HepG2 (cell line): Measurements from ENCODE around the gene SNX9. TPM values are rescaled to one million over a fixed set of nuclear protein-coding genes. Genes with fewer than 3 reads are reported as not detected.
A peak's percentile ranks its signal among the peaks of the same experiment; 100 is the strongest.

Source experiments
- MED8 ChIP-seq: sonication (generic); formaldehyde crosslinking; IDR thresholded peaks from 2 replicates; pipeline ENCODE4 v1.8.1; 2023; ENCODE audit warnings: mild to moderate bottlenecking, missing genetic modification reagents; ENCODE audit not compliant: insufficient replicate concordance
- NBN ChIP-seq: fragments of 450-650 bp; conservative IDR thresholded peaks from 2 replicates; pipeline ENCODE4 v1.6.1; 2017
- PAF1 ChIP-seq: IDR thresholded peaks from 2 replicates; pipeline ENCODE4 v1.6.1; 2016; ENCODE audit warnings: missing genetic modification reagents, missing compliant biosample characterization
- PTBP1 ChIP-seq: fragments of 200-400 bp; formaldehyde crosslinking; IDR thresholded peaks from 2 replicates; pipeline ENCODE4 v1.6.1; 2018; ENCODE audit warnings: low read length, low read depth; ENCODE audit not compliant: poor library complexity, severe bottlenecking
- SALL2 ChIP-seq: sonication (generic); formaldehyde crosslinking; IDR thresholded peaks from 2 replicates; pipeline ENCODE4 v1.8.1; 2023; ENCODE audit warnings: mild to moderate bottlenecking, missing genetic modification reagents, inconsistent platforms
- TRIM24 ChIP-seq: sonication (generic); formaldehyde crosslinking; IDR thresholded peaks from 2 replicates; pipeline ENCODE4 v1.8.0; 2022; ENCODE audit warnings: mild to moderate bottlenecking, missing genetic modification reagents
- ZFP41 ChIP-seq: sonication (generic); formaldehyde crosslinking; IDR thresholded peaks from 2 replicates; pipeline ENCODE4 v1.4.0; 2020; ENCODE audit warnings: mild to moderate bottlenecking, missing genetic modification reagents, borderline replicate concordance
- ZNF225 ChIP-seq: sonication (generic); formaldehyde crosslinking; IDR thresholded peaks from 2 replicates; pipeline ENCODE4 v1.4.0; 2020; ENCODE audit warnings: mild to moderate bottlenecking, missing genetic modification reagents
- ZNF337 ChIP-seq: sonication (generic); formaldehyde crosslinking; IDR thresholded peaks from 2 replicates; pipeline ENCODE4 v1.5.1; 2020; ENCODE audit warnings: missing genetic modification reagents, low read depth, mild to moderate bottlenecking, borderline replicate concordance
- ZNF350 ChIP-seq: sonication (generic); formaldehyde crosslinking; IDR thresholded peaks from 2 replicates; pipeline ENCODE4 v1.4.0; 2020; ENCODE audit warnings: mild to moderate bottlenecking, low read depth, missing genetic modification reagents, borderline replicate concordance
- ZNF367 ChIP-seq: sonication (generic); formaldehyde crosslinking; IDR thresholded peaks from 2 replicates; pipeline ENCODE4 v1.4.0; 2020; ENCODE audit warnings: missing genetic modification reagents, borderline replicate concordance
- ZNF44 ChIP-seq: sonication (generic); formaldehyde crosslinking; IDR thresholded peaks from 2 replicates; pipeline ENCODE4 v1.5.1; 2020; ENCODE audit warnings: mild to moderate bottlenecking, missing genetic modification reagents
- ZNF441 ChIP-seq: sonication (generic); formaldehyde crosslinking; IDR thresholded peaks from 2 replicates; pipeline ENCODE4 v1.7.0; 2021; ENCODE audit warnings: missing genetic modification reagents, borderline replicate concordance
- ZNF510 ChIP-seq: sonication (generic); formaldehyde crosslinking; IDR thresholded peaks from 2 replicates; pipeline ENCODE4 v1.4.0; 2020; ENCODE audit warnings: low read depth, mild to moderate bottlenecking, missing genetic modification reagents
- ZNF761 ChIP-seq: sonication (generic); formaldehyde crosslinking; conservative IDR thresholded peaks from 2 replicates; pipeline ENCODE4 v1.4.0; 2020; ENCODE audit warnings: mild to moderate bottlenecking, missing genetic modification reagents
- polyA plus RNA-seq, 8 experiments: library from polyadenylated mRNA; depleted of rRNA in 3 of 8; stranded (reverse) in 7 of 8; unstranded in 1 of 8; fragments of >200 nt; fragmentation: Illumina TruSeq in 4 of 8; extraction: Trizol in 4 of 8; gene quantifications; 2 replicates each; pipeline versions ENCODE4 v1.2.1 to v1.2.3, GENCODE V29; 2011 to 2016; ENCODE audit warnings: low read depth in 4 of 8, missing spikeins in 1 of 8, mixed read lengths in 1 of 8; ENCODE audit not compliant: insufficient read depth in 1 of 8
- total RNA-seq, 5 experiments: library from RNA; depleted of rRNA; stranded (reverse); fragments of >200 nt; fragmentation: Illumina TruSeq; extraction: Trizol; gene quantifications; 2 replicates each; pipeline ENCODE4 v1.2.3, GENCODE V29; 2016; ENCODE audit warnings: low read depth in 1 of 5
- TF ChIP-seq, protein P1 (sequence below): sonication (generic); formaldehyde crosslinking; IDR thresholded peaks from 2 replicates; pipeline ENCODE4 v1.4.0; 2020; ENCODE audit warnings: missing genetic modification reagents
- TF ChIP-seq, protein P2 (sequence below): sonication (generic); formaldehyde crosslinking; IDR thresholded peaks from 2 replicates; pipeline ENCODE4 v1.4.0; 2020; ENCODE audit warnings: missing genetic modification reagents, borderline replicate concordance
- TF ChIP-seq, protein P3 (sequence below): sonication (generic); formaldehyde crosslinking; conservative IDR thresholded peaks from 2 replicates; pipeline ENCODE4 v1.5.0; 2020; ENCODE audit warnings: missing genetic modification reagents
- TF ChIP-seq, protein P4 (sequence below): sonication (generic); formaldehyde crosslinking; IDR thresholded peaks from 2 replicates; pipeline ENCODE4 v1.8.1; 2023; ENCODE audit warnings: mild to moderate bottlenecking, missing genetic modification reagents

SNX9 gene
- total and polyA plus RNA-seq, 2 of the 13 experiments (the other 11 are each of a cell fraction or from before 2014, with no cell fraction given): 21.9 to 36.0 TPM

DNA sequence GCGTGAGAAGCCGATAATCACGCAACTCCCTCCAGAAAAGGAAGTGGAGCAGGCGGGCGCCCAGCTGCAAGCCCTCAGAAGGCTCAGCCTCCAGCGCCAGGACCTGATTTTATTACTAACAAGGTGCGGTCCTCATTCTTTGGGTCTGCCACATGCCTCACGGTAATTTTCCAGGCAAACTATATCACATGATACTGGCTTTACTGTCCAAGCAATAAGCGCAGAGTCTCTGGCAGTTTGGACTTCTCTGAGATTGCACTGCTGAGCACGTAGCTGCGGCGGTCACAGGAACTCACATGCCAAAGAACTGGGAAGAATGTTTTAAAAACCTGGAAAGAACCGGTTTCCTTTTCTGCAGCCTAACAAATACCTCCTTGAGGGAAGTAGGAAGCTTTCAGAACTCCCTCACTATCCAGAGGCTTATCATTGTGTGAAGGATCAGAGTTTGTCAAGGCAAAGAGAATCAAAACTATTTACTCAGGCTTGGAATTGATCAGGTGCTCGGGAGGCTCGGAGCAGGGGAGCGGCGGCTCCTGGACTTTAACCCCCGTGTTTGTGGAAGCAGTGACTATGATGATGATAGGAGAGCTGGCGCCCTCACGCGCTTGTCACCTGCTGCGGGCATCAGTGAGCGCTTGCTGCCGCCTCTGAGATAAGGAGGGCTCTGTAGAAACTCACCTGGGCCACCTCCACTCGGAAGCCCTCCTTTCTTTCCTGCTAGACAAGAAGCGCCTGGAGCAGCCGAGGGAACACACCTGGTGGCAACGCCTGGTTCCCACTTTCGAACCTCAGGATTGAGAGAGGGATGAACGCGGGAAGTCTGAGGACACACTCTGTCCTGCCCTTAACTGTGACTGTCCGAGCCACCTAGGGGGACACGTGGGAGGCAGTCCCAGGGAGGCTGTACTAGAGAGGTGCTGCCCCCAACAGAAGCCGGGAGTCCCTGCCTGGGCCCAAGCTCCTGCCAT lies 131.4 kb downstream of the SNX9 start (continued):
- TF ChIP-seq ZNF350 (CRISPR knock-in tag) (peak; percentile 92), PAF1 (CRISPR knock-in tag) (no peak), ZNF761 (CRISPR knock-in tag) (0 out of 2 replicates have a peak, but pooled peaks have one; percentile 83), TRIM24 (CRISPR knock-in tag) (no peak), MED8 (CRISPR knock-in tag) (no peak), ZNF337 (CRISPR knock-in tag) (no peak), ZNF441 (CRISPR knock-in tag) (peak; percentile 44; the same call in 1 of the 2 replicates), SALL2 (no peak; the same call in 1 of the 2 replicates), ZFP41 (CRISPR knock-in tag) (no peak), ZNF44 (no peak), ZNF225 (CRISPR knock-in tag) (no peak), ZNF510 (CRISPR knock-in tag) (0 out of 2 replicates have a peak, but pooled peaks have one; percentile 85), PTBP1 (peak; percentile 85), ZNF367 (no peak), NBN (no peak)
- TF ChIP-seq, protein P1, sequence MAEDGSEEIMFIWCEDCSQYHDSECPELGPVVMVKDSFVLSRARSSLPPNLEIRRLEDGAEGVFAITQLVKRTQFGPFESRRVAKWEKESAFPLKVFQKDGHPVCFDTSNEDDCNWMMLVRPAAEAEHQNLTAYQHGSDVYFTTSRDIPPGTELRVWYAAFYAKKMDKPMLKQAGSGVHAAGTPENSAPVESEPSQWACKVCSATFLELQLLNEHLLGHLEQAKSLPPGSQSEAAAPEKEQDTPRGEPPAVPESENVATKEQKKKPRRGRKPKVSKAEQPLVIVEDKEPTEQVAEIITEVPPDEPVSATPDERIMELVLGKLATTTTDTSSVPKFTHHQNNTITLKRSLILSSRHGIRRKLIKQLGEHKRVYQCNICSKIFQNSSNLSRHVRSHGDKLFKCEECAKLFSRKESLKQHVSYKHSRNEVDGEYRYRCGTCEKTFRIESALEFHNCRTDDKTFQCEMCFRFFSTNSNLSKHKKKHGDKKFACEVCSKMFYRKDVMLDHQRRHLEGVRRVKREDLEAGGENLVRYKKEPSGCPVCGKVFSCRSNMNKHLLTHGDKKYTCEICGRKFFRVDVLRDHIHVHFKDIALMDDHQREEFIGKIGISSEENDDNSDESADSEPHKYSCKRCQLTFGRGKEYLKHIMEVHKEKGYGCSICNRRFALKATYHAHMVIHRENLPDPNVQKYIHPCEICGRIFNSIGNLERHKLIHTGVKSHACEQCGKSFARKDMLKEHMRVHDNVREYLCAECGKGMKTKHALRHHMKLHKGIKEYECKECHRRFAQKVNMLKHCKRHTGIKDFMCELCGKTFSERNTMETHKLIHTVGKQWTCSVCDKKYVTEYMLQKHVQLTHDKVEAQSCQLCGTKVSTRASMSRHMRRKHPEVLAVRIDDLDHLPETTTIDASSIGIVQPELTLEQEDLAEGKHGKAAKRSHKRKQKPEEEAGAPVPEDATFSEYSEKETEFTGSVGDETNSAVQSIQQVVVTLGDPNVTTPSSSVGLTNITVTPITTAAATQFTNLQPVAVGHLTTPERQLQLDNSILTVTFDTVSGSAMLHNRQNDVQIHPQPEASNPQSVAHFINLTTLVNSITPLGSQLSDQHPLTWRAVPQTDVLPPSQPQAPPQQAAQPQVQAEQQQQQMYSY (CRISPR knock-in tag): peak; percentile 82
- TF ChIP-seq, protein P2, sequence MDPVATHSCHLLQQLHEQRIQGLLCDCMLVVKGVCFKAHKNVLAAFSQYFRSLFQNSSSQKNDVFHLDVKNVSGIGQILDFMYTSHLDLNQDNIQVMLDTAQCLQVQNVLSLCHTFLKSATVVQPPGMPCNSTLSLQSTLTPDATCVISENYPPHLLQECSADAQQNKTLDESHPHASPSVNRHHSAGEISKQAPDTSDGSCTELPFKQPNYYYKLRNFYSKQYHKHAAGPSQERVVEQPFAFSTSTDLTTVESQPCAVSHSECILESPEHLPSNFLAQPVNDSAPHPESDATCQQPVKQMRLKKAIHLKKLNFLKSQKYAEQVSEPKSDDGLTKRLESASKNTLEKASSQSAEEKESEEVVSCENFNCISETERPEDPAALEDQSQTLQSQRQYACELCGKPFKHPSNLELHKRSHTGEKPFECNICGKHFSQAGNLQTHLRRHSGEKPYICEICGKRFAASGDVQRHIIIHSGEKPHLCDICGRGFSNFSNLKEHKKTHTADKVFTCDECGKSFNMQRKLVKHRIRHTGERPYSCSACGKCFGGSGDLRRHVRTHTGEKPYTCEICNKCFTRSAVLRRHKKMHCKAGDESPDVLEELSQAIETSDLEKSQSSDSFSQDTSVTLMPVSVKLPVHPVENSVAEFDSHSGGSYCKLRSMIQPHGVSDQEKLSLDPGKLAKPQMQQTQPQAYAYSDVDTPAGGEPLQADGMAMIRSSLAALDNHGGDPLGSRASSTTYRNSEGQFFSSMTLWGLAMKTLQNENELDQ (CRISPR knock-in tag): no peak
- TF ChIP-seq, protein P3, sequence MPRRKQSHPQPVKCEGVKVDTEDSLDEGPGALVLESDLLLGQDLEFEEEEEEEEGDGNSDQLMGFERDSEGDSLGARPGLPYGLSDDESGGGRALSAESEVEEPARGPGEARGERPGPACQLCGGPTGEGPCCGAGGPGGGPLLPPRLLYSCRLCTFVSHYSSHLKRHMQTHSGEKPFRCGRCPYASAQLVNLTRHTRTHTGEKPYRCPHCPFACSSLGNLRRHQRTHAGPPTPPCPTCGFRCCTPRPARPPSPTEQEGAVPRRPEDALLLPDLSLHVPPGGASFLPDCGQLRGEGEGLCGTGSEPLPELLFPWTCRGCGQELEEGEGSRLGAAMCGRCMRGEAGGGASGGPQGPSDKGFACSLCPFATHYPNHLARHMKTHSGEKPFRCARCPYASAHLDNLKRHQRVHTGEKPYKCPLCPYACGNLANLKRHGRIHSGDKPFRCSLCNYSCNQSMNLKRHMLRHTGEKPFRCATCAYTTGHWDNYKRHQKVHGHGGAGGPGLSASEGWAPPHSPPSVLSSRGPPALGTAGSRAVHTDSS (CRISPR knock-in tag): no peak
- TF ChIP-seq, protein P4, sequence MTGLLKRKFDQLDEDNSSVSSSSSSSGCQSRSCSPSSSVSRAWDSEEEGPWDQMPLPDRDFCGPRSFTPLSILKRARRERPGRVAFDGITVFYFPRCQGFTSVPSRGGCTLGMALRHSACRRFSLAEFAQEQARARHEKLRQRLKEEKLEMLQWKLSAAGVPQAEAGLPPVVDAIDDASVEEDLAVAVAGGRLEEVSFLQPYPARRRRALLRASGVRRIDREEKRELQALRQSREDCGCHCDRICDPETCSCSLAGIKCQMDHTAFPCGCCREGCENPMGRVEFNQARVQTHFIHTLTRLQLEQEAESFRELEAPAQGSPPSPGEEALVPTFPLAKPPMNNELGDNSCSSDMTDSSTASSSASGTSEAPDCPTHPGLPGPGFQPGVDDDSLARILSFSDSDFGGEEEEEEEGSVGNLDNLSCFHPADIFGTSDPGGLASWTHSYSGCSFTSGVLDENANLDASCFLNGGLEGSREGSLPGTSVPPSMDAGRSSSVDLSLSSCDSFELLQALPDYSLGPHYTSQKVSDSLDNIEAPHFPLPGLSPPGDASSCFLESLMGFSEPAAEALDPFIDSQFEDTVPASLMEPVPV (CRISPR knock-in tag): peak; percentile 49; the same call in 1 of the 2 replicates
